Loucy (cell line): ENCODE data around the gene AKNA.

Source experiments
- H2AFZ ChIP-seq: fragments of 200-600 bp; sonication (generic); 2 replicates; pipeline ENCODE4 v1.6.0; 2016; ENCODE audit warnings: antibody characterized with exemption, mild to moderate bottlenecking, low read length, moderate library complexity
- H3F3A ChIP-seq: fragments of 200-600 bp; 2 replicates; pipeline ENCODE4 v1.6.0; 2016; ENCODE audit warnings: antibody characterized with exemption, low read depth, mild to moderate bottlenecking
- H3K27me3 ChIP-seq: fragments of 200-600 bp; sonication (generic); 2 replicates; pipeline ENCODE4 v1.6.1; 2014; ENCODE audit warnings: low read length, mild to moderate bottlenecking; ENCODE audit not compliant: insufficient read depth, poor library complexity, severe bottlenecking
- H3K36me3 ChIP-seq: fragments of 200-600 bp; sonication (generic); 2 replicates; pipeline ENCODE4 v1.6.1; 2016; ENCODE audit warnings: low read length; ENCODE audit not compliant: insufficient read depth
- H3K4me1 ChIP-seq: fragments of 200-600 bp; sonication (generic); 2 replicates; pipeline ENCODE4 v1.5.1; 2014; ENCODE audit warnings: low read length, mild to moderate bottlenecking; ENCODE audit not compliant: insufficient read depth, poor library complexity, severe bottlenecking
- H3K4me2 ChIP-seq: fragments of 200-600 bp; sonication (generic); 2 replicates; pipeline ENCODE4 v1.6.0; 2014; ENCODE audit warnings: antibody characterized with exemption, low read length, low read depth, mild to moderate bottlenecking; ENCODE audit not compliant: poor library complexity, severe bottlenecking
- H3K4me3 ChIP-seq: fragments of 200-600 bp; sonication (generic); 2 replicates; pipeline ENCODE4 v1.5.1; 2014; ENCODE audit warnings: low read length, mild to moderate bottlenecking, mixed read lengths; ENCODE audit not compliant: poor library complexity, severe bottlenecking
- H3K79me2 ChIP-seq: fragments of 200-600 bp; sonication (generic); 2 replicates; pipeline ENCODE4 v1.6.1; 2014; ENCODE audit warnings: low read length; ENCODE audit not compliant: insufficient read depth
- H3K9ac ChIP-seq: fragments of 200-600 bp; sonication (generic); 2 replicates; pipeline ENCODE4 v1.6.0; 2014; ENCODE audit warnings: mild to moderate bottlenecking, low read depth, low read length, moderate library complexity; ENCODE audit not compliant: poor library complexity, severe bottlenecking
- H3K9me2 ChIP-seq: fragments of 200-600 bp; sonication (generic); replicated peaks from 2 replicates; pipeline ENCODE4 v1.6.1; 2016; ENCODE audit warnings: low read depth, low read length, mixed read lengths
- H3K9me3 ChIP-seq: fragments of 200-600 bp; sonication (generic); 2 replicates; pipeline ENCODE4 v1.6.1; 2014; ENCODE audit warnings: mild to moderate bottlenecking, antibody characterized with exemption, low read length, low read depth; ENCODE audit not compliant: insufficient read depth
- H4K20me1 ChIP-seq: fragments of 200-600 bp; sonication (generic); 2 replicates; pipeline ENCODE4 v1.6.0; 2014; ENCODE audit warnings: antibody characterized with exemption, low read length, mild to moderate bottlenecking; ENCODE audit not compliant: insufficient read depth, poor library complexity, severe bottlenecking
- CTCF ChIP-seq: fragments of 200-600 bp; sonication (generic); conservative IDR thresholded peaks from 2 replicates; pipeline ENCODE4 v1.5.1; 2014; ENCODE audit warnings: mild to moderate bottlenecking, antibody characterized with exemption, low read length
- EZH2phosphoT487 ChIP-seq: fragments of 200-600 bp; IDR thresholded peaks from 2 replicates; pipeline ENCODE4 v1.6.1; 2018; ENCODE audit warnings: antibody characterized with exemption, mild to moderate bottlenecking, moderate library complexity, borderline replicate concordance

Gene AKNA

GRCh38 chr9:114370251-114370967 lies 17.4 kb downstream of the AKNA start:
- Histone ChIP-seq H3K79me2 (peaks cover 50% of the 10 kb centered on the region), H4K20me1 (no peaks in the 10 kb centered on the region), H3K4me3 (peak overlapping the region; percentile 73), H3K4me2 (peak overlapping the region; percentile 95), H3K36me3 (peaks cover 65% of the 10 kb centered on the region; the same call in 1 of the 2 replicates), H3K9me3 (no peaks in the 10 kb centered on the region), H3K9ac (peak overlapping the region; percentile 82), H3K4me1 (peaks cover 60% of the 10 kb centered on the region), H2AFZ (no peak overlapping the region), H3K9me2 (no peaks in the 10 kb centered on the region), H3F3A (peaks cover 13% of the 10 kb centered on the region; the same call in 1 of the 2 replicates), H3K27me3 (no peaks in the 10 kb centered on the region)
- TF ChIP-seq CTCF (no peak), EZH2phosphoT487 (no peak)

- peaks cover 41% of the 10 kb centered on the region for H3K79me2 ChIP-seq
- no peak overlapping the region for H2AFZ ChIP-seq
- H3K9me3 ChIP-seq, result no peaks in the 10 kb centered on the region
- H3K4me3 ChIP-seq, result no peak overlapping the region
- peak overlapping the region; percentile 82 for H3K9ac ChIP-seq
- no peaks in the 10 kb centered on the region for H4K20me1 ChIP-seq
- H3K4me1 ChIP-seq, result peaks cover 51% of the 10 kb centered on the region
- H3K9me2 ChIP-seq, result no peaks in the 10 kb centered on the region
- no peaks in the 10 kb centered on the region for H3K27me3 ChIP-seq
- H3K4me2 ChIP-seq, result no peak overlapping the region
- peaks cover 65% of the 10 kb centered on the region; the same call in 1 of the 2 replicates for H3K36me3 ChIP-seq
- peaks cover 13% of the 10 kb centered on the region; the same call in 1 of the 2 replicates for H3F3A ChIP-seq
- TF ChIP-seq EZH2phosphoT487 (no peak), CTCF (no peak)
Observed at GRCh38 chr9:114369216-114370130, 18.3 kb downstream of the AKNA start.

GRCh38 chr9:114367772-114368569 lies 19.8 kb downstream of the AKNA start:
- Histone ChIP-seq H3K9ac (no peak overlapping the region), H3K36me3 (peaks cover 71% of the 10 kb centered on the region; the same call in 1 of the 2 replicates), H3K4me3 (no peak overlapping the region)

More at GRCh38 chr9:114367772-114368569, 19.8 kb downstream of the AKNA start:
- Histone ChIP-seq H3K27me3 (no peaks in the 10 kb centered on the region), H4K20me1 (no peaks in the 10 kb centered on the region), H3F3A (peaks cover 4% of the 10 kb centered on the region; the same call in 1 of the 2 replicates), H2AFZ (no peak overlapping the region), H3K9me3 (no peaks in the 10 kb centered on the region), H3K79me2 (peaks cover 32% of the 10 kb centered on the region), H3K4me1 (peaks cover 47% of the 10 kb centered on the region), H3K4me2 (no peak overlapping the region), H3K9me2 (no peaks in the 10 kb centered on the region)
- no peak for TF ChIP-seq CTCF
- no peak for TF ChIP-seq EZH2phosphoT487
